HG03196 (cell line): ENCODE measurements around the gene CDH20.

Source experiments
- ATAC-seq: cut with Tn5 transposase; IDR thresholded peaks from one replicate; pipeline ENCODE4 v1.9.1; 2021; ENCODE audit not compliant: unreplicated experiment

The CDH20 gene

DNA sequence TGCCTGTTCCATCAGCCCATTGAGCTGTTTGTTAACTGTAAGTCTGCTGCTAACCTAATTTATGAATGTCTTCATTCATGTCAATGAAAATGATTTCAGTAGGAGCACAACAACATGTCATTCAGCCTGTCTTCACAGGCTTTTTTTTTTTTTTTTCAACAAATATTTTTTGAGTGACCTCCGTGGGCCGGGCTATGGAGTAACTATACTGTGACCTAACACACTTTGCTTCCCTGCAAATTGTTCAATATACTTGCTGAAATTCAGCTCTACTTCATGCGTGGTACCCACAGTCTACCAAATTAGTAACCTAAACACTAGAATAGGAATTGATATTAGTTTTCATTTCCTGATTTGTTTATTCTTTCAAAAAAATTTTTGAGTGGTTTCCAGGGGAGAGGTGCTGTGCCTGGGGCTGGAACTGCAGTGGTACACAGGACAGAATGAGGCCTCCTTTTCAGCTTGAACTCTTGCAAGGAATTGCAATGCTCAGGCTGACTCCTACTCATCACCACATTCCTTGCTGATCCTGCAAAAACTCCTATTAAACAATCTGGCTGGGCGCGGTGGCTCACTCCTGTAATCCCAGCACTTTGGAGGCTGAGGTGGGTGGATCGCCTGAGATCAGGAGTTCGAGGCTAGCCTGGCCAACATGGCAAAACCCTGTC lies 87.1 kb downstream of the CDH20 start:
- ATAC-seq, result no peak

DNA sequence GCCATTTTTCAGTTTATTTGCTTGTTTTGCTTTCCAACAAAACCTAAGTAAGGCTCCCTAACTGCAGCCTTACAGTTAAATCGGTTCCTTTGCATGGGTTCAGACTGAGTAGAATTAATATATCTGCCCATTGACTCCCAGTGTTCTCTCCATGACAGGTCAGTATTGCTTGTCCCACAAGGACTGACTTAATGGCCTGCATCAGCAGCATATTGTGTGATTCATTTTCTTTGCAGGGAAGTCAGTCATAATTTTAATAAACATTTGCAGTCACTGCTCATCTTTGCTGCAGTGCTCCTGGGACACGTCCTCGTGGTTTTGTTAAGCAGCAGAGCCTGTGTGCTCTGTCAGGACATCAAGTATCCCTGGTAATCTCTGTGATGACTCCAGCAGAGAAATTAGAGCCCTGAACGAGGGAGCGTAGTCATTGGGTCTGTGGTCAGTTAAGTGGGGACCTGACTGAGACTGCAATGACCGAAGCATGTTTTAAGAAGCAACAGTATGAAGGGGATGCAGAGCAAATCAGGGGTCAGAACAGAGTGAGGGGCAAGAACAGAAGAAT lies 93.3 kb downstream of the CDH20 start:
- no peak for ATAC-seq

DNA sequence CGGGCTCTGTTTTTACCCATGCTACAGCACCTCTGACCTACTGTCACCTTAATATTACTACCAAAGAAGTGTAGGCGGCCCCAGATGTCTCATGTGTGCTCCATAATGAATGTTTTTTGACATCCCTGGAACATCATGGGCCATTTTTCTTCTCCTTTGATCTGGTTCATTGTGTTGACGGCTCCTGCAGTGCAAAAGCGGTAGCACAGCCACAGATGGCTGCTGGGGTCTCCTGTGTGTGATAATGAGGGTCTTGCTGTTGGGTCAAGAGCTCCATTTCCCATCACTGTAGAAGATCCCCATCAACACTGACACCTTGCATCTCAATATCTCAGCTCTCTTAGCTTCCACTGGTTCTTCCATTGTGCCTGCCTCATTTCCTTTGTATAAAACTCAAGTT lies 95.0 kb downstream of the CDH20 start:
- ATAC-seq, result no peak

DNA sequence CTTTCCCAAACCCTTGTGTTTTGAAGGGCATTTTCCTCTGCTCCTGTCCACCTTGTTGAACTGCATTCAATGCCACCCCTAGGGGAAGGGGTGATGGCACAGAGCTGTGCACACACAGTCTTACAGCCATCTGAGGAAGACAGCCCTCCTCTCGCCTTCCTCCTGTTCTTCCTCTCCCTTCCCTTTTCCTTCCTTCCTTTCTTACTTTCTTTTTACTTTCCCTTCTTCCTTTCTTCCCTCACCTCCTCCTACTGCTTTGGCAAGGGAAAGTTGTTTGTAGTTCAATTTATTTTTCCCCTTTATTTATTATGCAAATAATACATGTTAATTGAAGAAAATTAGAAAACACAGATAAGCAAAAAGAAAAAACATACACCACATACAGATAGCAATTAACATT lies 99.4 kb downstream of the CDH20 start:
- no peak for ATAC-seq

DNA sequence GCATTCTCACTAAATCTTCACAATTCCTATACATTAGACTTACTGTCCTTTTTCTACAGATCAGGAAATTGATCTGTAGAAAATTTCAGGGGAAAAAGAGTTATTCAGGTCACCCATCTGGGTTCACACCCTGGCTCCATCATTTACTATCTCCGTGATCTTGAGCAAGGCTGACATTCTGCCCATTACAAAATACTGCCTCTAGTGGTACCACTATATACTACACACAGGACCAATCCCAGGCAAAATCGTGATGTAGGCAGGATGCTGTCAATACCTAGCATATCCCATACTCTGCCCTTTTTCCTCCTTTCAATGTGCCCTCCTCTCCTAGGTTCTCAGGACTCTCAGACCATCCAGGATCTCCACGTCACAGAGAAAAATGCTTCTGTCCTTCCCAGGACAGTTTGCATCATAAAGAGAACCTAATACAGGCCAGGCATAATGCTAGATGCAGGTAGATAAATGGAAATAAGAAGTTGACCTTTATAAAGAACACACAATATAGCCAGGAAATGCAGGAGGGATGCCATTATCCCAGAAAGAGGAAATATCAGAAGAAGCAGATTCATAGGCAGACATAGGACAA lies 101.9 kb downstream of the CDH20 start:
- ATAC-seq, result no peak

DNA sequence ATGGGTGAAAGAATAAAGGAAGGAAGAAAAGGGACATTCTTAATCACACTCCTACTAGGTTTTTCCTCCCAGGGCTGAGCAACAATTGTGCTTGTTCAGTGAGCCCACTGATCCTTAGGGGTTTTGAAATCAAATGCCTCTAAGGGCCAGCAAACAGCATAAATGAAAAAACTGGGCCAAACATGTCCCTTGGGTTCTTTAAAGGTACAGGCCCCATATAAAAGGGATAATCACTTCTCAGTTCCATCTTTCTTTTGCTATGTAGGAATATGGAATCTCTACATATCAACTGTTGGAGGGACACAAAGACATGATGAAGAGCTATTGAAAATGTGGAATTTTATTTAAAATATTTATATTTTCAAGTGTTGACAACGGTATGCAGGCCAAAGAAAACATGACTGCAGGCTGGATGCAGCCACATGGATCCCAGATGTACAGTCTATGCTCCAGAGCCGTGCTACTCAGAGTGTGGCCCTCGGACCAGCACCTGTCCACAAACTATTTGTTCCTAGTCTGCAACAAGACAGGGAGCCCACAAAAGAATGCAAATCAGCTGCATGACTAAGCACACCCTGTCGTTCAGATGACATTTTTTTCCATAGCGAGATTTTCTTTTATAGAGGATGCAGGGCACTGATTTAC lies 110.0 kb downstream of the CDH20 start:
- no peak for ATAC-seq

DNA sequence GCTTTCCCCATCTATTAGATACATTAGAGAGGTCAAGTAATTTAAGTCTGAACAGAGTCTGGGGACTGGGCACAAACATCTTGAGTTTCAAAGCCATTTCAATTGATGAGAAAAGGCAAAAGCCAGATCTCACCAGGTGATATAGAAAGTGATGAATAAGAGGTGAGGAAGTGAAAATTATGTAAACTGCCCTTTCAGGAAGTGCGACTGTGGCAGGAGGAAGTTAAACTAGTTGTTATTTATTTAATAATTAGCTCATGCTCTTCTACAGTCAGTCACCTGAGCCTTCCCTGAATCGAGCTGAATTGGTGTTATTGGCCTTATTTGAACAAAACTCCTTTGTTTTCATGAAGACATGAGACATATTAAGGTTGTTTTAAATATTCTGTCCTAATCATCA lies 115.1 kb downstream of the CDH20 start:
- peak; percentile 92 for ATAC-seq

DNA sequence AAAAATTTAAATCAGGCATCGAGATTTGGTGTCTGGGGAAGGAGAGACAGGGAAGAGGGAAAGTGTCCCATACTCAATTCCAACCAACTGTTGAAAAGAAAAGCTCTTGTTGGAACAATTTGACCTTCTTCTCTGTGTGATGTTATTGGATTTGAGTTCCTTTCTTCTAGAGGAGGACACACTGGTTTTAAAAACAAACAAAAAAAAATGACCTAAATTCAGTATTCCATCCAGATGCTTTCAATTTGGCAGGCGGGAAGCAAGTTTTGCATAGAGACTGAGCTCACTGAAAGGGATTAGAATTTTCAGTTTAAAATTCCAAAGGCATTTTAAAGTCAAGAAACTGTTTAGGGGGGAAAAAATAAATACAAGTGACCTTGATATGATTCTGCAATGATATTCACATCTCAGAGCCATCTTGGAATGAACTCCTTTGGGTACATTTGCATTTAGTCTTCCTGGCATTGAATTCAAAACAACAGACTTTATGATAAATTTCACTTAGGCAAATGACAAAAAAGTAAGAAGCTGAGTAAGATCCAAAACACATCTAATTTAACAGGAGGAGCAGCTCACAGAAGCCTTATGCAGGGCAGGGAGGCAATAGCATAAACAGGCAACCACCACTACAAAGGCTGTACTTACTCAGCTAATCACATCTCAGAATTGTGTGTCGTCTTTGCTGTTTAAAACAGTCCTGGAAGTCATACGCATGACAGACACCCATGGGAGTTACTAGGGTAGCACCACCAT lies 126.8 kb downstream of the CDH20 start:
- no peak for ATAC-seq

DNA sequence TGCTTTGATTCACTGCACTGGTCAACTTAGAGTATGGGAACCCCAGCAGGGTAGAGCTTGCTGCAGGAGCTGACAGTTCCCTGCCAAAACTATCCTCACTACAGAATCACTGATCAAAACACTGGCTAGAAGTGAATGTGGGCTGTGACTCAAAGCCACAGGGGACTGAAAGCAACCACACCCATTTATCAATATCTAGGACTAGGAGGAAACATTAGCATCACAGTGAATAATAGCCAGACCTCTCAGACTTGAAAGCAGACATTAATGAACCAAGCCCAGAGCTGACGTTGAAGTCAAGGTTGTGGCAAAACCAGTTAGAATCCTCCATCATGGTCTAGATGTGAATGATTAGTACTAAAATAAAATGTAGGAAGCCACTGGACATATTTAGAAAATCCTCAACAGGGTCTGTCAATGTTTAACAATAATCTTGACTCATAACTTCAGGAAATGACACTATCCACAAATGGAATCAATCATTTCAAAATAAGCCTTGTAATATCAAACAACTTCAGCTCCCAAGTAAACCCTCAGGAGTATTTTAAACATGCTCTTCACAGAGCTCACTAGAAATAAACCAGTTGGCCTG lies 131.4 kb downstream of the CDH20 start:
- ATAC-seq, result no peak

DNA sequence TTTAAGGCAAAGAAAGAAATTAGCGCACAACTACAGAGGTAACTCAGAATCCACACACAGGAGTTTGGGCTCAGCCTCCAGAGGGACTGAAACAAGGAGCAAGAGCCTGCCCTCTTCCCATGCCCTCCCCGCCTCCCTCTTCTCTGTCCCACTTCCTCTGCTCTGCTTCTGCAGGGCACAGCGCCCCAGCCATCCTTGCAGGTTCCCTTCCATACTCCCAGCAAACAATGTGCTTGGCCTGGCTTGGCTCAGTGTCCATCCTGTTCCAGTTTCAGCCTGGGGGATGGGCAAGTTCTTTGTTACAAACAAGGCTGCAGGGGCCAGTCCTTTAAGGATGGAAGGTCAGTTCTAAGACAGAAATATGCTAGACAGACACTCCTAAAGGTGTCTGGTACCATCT lies 133.5 kb downstream of the CDH20 start:
- no peak for ATAC-seq

DNA sequence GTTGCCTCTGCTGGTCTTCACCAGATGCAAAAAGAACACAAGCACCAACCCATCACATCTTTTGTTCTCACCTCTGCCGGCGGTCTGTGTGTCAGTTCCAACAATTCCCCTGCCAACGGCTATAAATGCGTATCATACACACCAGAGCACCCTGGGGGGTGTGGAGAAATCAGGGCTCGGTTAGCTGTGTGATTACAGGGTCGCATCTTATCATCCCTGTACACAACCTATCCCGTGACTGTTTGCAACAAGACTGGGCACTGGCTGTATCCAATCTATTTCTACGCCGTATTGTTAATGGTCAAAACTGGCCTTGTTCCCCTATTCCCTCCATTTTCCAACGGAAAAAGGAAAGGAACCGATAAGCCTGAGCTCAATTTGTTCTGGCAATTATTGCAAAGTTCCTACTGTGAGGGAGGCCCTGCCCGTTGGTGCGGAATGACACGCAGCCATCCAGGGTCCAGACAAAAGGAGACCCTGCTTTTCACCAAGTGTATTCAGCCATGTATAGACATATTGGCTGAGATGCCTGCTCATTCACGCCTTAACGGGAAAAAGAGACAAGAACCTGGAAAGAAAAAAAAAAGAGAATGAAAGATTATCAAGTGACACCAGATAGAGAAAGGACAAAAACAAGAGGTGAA lies 136.9 kb downstream of the CDH20 start:
- ATAC-seq, result no peak

DNA sequence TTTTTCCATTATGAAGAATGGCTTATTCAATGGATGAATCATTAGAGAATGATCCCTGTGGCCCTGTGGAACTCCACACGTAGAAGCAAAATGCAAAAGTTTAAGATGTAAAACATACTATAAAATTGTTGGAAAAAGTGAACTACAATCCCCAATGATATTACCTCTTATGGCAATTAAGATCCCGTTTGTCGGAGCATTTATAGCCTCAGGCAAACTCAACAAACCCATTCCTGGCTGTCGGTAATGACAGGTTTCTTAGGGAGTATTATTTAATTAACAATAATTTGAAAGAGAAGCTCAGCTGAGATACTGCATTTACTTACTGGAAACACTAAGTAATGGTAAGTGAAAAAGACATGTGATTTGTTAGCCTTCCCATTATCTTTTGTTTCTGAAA lies 138.3 kb downstream of the CDH20 start:
- ATAC-seq, result no peak

DNA sequence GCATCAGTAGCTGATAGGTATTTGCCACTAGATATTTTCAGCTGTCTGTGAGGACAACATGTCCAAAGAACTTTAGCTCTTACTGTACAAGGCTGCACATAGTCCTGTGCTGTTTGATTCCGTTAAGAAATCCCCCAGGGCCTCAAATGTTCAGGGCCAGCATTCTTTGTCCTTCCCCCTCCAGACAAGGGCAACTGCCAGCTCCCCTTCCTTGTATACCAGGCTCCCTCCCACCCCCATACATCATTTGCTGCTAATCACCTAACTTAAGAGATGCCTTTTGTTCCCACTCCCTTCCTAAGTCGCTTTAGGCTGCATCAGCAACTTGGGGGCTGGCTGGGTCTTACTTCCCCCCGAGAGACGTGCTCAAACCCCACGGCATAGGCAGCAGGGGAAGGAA lies 138.7 kb downstream of the CDH20 start:
- no peak for ATAC-seq

DNA sequence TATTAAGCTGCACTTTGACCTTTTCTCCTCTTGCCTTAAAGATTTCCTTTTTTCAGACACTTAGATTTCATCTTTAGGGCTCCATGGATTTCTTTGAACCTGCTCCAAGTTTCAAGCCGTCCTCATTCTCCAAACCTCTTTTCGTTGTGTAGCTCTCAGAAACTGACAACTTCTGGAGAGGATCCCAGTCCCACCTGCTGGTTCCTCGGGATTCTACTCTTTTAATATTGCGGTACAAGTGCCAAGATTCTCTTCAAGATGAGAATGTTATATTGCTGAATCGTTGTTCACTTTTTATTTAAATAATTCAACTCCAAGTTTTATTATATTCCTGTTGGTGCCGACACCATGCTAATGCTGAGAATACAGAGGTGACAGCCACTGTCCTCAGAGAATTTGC lies 141.1 kb downstream of the CDH20 start:
- ATAC-seq, result no peak

DNA sequence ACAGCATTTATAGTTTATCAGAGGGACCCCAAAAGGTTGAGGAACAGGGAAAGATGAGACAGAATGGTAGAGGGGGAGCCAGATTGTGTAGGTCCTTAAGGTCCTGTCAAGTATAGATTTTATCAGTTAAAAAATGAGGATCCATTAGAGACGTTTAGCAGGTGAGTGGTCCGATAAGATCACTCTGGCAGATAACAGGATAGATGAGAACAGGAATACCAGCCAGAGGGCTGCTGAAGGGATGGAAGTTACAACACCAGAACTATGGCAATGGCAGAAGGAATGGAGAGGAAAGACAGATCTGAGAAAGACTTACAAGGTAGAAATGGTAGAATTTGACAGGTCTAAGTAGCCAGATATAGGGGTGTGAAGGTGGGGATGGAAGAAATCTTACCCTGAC lies 141.7 kb downstream of the CDH20 start:
- ATAC-seq, result no peak

DNA sequence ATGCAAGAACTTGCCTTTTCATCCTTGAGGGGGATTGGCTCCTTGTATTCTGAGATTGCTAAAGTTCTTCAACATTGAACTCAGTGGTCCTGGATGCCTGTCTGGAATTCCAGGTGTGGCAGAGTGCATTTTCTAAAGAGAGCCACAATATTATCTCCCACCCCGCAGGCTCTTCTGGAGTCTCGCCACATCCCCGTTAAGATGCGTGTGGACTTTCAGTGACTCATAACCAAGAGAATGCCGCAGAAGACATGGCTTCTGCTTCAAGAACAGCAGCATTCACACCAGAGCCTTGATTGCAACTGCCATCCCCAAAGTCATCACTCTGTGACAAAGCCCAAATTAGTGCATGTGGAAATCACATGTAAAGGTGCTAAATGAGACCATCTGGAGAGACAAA lies 142.7 kb downstream of the CDH20 start:
- no peak for ATAC-seq

DNA sequence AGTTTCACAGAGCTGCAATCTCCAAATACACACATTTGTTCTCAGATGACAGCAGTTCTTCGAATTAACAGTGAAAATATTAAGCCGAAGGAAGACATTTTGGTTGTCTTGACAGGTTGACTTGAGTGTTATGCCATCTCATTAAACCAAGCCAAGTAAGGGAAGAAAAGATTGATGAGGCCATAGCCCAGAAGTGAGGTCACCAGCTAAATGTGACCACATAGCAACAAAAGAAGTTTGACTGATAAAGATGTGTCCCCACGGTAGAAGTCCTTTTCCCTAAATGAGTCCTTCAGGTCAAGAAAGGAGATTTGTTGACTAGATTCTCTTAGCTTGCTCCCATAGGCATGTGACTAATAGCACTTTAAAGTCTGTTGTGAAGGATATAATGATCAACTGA lies 156.1 kb downstream of the CDH20 start:
- no peak for ATAC-seq

DNA sequence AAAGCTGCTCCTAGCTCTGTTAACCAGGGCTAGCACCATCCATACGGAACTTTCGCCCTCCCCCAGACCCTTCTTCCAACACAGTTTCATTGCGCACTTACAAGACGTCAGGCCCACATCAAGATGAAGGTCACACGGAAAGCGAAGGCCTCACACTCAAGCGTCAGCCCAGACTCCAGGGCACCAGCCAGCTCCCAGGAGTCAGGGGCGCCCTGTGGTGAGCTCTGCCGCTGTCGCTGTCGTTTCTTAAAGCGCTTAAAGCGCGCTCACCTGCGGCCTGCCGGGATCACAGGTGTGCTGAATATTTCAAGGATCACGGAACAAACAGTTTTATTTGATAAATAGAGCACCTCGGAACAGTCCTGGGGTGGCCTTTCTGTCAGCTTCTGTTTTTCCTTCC lies 163.1 kb downstream of the CDH20 start:
- ATAC-seq, result no peak

DNA sequence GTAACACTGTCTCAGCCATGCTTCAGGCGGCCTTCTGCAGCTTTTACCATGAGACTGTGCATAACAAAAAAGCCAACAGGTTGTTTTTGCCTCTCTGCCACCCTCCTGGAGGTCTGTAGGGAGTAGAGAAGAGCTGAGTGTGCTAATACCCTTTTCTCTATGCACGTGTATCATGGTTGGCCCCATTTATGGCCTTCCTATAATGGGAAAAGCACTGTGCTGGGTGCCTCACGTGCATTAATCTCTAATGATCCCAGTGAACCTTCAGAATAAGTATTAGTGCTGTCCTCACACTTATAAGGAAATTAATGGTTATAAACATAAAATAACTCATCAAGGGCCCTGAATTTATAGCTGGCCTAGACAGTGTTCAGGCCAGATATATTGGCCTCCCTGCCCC lies 164.2 kb downstream of the CDH20 start:
- no peak for ATAC-seq

DNA sequence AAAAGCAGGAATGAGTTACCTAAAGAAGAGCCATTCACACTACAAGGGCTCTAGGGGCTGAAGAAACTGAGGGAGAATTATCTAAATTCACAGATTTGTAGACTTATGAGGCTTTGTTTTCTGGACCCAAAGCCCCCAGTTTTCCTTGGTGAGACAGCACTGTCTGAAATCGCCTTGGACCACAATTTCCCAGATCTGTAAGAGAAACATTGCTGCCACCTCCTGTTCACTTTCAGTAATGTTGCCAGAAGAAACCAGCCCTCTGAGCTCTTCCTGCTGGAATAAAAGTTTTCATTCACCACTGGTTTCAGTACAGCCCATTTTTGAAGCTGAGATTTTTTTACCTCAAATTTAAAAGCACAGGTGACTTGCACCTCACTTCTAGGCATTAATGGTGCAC lies 169.2 kb downstream of the CDH20 start:
- ATAC-seq, result no peak

DNA sequence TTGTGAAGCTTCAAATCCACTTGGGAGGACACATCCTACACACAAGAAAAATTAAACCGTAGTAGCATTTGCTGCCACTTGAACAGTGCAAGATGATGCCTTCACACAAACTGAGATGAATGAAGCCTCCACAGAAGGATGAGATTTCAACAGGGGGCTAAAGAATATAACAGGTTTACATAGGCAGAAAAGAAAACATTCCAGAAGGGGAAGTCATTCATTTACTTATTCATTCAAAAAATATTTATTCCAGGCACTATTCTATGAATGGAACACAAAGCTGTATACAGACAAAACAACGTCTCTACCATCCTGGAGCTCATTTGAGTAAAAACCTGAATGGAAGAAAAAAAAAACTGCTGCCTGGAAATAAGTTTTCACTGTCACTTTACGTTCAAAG lies 170.5 kb downstream of the CDH20 start:
- ATAC-seq, result no peak
